Urinary bladder (tissue), 4 donors: ENCODE data around the gene PSMD3. TPM values are rescaled to one million over a fixed set of nuclear protein-coding genes. Genes with fewer than 3 reads are reported as not detected.

Experiments used
- DNase-seq: peaks from one replicate; pipeline ENCODE4 v3.0.0-alpha.2; 2015; ENCODE audit errors: extremely low spot score
- H3K27ac ChIP-seq: one replicate; pipeline ENCODE4 v1.5.1; 2013; ENCODE audit warnings: low read depth, mild to moderate bottlenecking, moderate library complexity
- H3K36me3 ChIP-seq: one replicate; pipeline ENCODE4 v1.6.1; 2013; ENCODE audit warnings: mild to moderate bottlenecking, moderate library complexity; ENCODE audit not compliant: insufficient read depth
- H3K4me1 ChIP-seq: one replicate; pipeline ENCODE4 v1.6.1; 2013; ENCODE audit warnings: mild to moderate bottlenecking, moderate library complexity; ENCODE audit not compliant: insufficient read depth
- H3K4me3 ChIP-seq: one replicate; pipeline ENCODE4 v1.5.1; 2013; ENCODE audit warnings: low read depth, low read length
- WGBS: extraction: QIAGEN DNeasy Blood & Tissue Kit; methylation state at CpG from one replicate; pipeline ENCODE4 v1.1.7; 2013; 5-methylcytosine and 5-hydroxymethylcytosine counted together
- polyA plus RNA-seq: library from polyadenylated mRNA; stranded (reverse); fragments of 200-250 nt; gene quantifications from one replicate; pipeline ENCODE4 v1.2.3, GENCODE V29; 2013
- total RNA-seq: library from RNA; depleted of rRNA; stranded (reverse); fragments of >200 nt; gene quantifications from one replicate; pipeline ENCODE4 v1.2.3, GENCODE V29; 2014
- donor health status: healthy with polysubstance abuse.
- donor health status: healthy.

PSMD3 gene
- total and polyA plus RNA-seq, 2 donors: 36.0 to 80.6 TPM

DNA sequence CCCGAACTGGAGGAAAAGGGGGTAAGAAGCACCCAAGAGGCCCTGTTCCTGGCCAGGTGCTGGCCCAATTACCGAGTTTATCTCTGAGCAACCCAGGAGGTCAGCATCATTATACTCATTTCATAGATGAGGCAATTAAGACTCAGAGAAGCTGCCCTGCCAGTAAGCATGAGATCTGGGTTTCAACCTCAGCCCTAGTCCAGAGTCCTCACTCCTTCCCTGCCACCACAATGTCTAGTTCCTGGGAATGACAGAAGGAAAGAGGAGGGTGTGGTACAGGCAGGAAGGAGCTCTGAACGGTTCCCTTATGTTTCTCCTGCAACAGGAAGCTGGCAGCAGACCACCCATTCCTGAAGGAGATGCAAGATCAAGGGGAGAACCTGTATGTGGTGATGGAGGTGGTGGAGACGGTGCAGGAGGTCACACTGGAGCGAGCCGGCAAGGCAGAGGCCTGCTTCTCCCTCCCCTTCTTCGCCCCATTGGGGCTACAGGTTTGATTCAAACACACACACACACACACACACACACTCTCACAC lies 10.4 kb upstream of the PSMD3 start:
- H3K36me3 ChIP-seq: no peaks in the 10 kb centered on the region
- WGBS: 69% methylated on average over 7 of the region's 7 CpGs
- H3K4me1 ChIP-seq: no peaks in the 10 kb centered on the region
- no peak overlapping the region for H3K27ac ChIP-seq
- H3K4me3 ChIP-seq: no peak overlapping the region
- DNase-seq: no peak

DNA sequence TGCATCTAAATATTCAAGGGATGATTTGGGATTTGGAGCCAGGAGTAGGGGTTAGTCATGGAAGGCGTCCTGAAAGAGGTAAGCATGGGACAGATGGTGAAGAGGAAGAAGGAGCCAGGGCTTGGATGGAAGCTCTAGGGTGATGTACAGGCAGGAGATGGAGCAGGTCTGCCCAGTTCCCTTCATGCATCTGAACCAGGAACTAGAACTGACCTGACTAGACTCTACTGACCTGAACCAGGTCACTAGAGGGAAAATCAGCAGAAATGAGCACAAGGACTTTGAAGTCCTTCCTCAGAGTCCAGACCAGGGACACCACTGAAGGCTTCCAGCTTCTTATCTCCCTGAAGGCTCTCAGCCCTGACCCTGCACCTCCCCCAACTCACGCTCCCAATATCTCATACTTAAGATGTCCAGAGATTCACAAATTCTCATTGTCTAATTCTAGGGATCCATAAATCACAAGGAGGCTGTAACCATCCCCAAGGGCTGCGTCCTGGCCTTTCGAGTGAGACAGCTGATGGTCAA lies 9.5 kb upstream of the PSMD3 start:
- Histone ChIP-seq H3K27ac (no peak overlapping the region), H3K36me3 (no peaks in the 10 kb centered on the region), H3K4me1 (no peaks in the 10 kb centered on the region), H3K4me3 (no peak overlapping the region)
- no peak for DNase-seq
- WGBS: 83% methylated on average over 4 of the region's 4 CpGs

DNA sequence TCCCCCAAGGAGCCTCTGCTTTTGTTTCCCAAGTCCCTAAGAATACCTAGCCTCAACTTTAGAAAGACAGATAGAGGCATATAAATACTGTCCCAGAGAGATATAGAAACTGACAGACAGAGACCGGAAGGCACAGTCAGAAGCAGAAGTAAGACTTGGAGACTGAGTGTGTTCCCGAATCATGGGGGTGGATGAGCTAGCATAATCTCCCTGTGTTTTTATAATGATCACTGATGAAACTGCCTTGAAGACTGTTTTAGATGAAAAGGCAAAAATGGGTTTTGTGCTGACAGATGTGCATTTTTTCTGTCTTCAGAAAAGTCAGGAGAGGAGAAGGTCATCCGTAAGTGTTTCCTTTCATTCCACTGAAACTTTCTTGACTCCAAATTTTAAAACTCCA lies 8.3 kb upstream of the PSMD3 start:
- no peaks in the 10 kb centered on the region for H3K36me3 ChIP-seq
- no peaks in the 10 kb centered on the region for H3K4me1 ChIP-seq
- no peak overlapping the region for H3K27ac ChIP-seq
- 24% methylated on average over 3 of the region's 3 CpGs for WGBS
- no peak overlapping the region for H3K4me3 ChIP-seq
- DNase-seq: no peak

DNA sequence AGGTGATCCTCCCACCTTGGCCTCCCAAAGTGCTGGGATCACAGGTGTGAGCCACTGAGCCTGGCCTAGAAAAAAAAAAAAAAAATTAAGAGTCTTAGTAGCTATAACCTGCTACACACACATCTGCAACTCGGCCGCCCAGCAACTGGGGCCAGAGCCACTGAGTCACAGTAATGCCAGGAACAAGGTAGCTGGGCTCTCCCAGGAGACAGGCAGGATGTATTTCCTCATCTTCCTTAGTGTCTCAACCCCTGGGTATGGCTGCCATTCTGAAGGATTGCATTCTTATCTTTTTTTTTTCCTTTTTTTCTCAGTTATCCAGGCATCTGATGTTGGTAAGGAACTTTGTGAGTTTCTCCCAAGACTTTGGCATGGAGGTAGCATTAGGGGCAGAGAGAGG lies 7.1 kb upstream of the PSMD3 start:
- 94% methylated on average over 2 of the region's 2 CpGs for WGBS
- H3K4me1 ChIP-seq: no peaks in the 10 kb centered on the region
- no peaks in the 10 kb centered on the region for H3K36me3 ChIP-seq
- H3K4me3 ChIP-seq: no peak overlapping the region
- no peak overlapping the region for H3K27ac ChIP-seq
- no peak for DNase-seq

DNA sequence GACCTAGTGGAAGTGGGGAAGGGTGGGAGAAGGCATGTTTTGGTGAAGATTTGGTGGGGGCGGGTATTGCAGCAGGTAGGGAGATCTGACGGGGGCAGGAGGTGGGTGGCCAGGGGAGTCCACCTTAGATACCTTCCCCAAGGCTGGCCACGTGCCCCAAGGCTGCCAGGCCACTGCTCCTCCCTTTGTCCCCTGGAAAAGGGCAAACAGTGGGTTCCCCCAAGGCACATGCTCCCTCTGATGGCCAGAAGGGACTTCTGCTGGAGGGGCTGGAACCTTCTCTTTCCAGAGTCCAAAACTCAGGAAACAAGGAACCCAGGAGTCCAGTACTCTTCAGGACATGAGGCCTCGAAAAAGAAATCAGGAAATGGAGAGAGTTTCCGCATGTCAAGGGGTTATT lies 6.2 kb upstream of the PSMD3 start:
- no peak for DNase-seq
- 84% methylated on average over 5 of the region's 5 CpGs for WGBS
- no peaks in the 10 kb centered on the region for H3K36me3 ChIP-seq
- H3K4me1 ChIP-seq: no peaks in the 10 kb centered on the region
- H3K27ac ChIP-seq: no peak overlapping the region
- no peak overlapping the region for H3K4me3 ChIP-seq

DNA sequence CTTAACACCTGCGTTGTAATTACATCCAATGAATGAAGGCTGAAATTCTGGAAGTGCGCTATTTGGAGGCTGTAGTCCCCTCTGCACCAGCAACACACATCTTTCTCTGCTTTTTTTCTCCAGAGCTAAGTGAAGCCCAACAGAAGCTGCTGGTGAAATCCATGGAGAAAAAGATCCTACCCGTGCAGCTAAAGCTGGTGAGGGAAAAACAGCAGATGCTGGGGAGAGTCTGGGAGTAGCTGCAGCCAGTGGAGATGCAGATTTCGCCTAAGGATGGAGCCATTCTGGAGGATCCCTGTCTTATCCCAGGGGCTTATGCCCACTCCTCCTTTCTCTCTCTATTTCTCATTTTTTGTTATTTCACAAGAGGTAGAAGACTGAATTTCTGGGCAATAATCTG lies 4.8 kb upstream of the PSMD3 start:
- no peak for DNase-seq
- Histone ChIP-seq H3K27ac (no peak overlapping the region), H3K36me3 (no peaks in the 10 kb centered on the region), H3K4me3 (no peak overlapping the region), H3K4me1 (no peaks in the 10 kb centered on the region)
- 70% methylated on average over 4 of the region's 4 CpGs for WGBS

DNA sequence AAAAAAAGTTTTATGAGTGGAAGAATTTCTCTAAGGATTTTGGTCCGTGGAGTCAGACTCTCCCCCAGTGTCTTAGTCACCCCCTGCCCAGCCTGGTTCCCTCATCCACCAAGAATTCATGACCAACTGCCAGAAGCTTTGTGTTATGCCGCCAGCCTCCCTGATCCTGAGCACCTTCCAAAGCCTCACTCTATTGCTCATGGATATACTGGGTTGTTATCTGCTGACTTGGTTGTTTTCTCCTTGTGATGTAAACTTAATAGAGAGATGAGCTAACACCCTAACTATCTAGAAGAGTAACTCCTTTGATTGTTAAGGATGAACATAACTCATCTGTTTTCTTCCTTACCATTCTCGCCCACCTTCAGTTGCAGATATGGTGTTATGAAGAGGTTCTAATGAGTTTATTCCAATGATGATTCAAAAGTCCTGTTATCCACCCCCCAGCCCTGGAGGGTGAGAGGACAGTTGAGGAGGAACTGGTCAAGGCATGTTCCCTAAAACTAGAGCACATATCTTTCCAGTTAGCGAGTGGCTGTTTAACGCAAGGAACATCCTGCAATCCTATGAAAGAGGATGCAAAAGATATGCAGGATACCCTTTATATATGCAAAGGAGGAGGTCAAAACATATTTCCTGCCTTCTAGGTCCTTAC lies 1.5 kb upstream of the PSMD3 start:
- Histone ChIP-seq H3K36me3 (no peaks in the 10 kb centered on the region), H3K4me1 (no peaks in the 10 kb centered on the region), H3K4me3 (no peak overlapping the region), H3K27ac (no peak overlapping the region)
- DNase-seq: no peak
- 49% methylated on average over 5 of the region's 5 CpGs for WGBS

DNA sequence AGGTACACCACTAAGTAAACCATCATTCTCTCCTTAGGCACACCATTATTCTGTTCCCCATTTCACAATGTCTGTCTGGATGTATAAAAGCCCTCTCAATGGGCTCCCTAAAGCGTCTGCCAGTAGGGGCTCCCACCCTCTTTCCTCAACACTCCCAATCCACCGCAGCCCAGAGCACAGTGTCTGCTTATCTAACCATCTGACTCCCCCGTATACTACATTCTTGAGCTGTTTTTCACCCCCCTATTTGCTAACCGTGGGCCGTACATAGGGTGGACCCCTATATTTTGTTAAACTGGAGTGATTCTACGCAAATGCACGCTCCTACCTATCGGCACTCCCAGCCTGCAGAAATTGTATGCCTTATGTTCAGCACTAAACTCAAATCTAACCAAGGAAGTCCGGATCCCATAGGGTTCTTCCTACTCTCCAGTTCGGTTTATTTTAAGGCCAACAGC lies 685 bp upstream of the PSMD3 start:
- peak overlapping the region; percentile 18 for H3K4me3 ChIP-seq
- peak; percentile 39 for DNase-seq
- 1% methylated on average over 10 of the region's 10 CpGs for WGBS
- no peaks in the 10 kb centered on the region for H3K36me3 ChIP-seq
- no peak overlapping the region for H3K27ac ChIP-seq
- no peaks in the 10 kb centered on the region for H3K4me1 ChIP-seq

DNA sequence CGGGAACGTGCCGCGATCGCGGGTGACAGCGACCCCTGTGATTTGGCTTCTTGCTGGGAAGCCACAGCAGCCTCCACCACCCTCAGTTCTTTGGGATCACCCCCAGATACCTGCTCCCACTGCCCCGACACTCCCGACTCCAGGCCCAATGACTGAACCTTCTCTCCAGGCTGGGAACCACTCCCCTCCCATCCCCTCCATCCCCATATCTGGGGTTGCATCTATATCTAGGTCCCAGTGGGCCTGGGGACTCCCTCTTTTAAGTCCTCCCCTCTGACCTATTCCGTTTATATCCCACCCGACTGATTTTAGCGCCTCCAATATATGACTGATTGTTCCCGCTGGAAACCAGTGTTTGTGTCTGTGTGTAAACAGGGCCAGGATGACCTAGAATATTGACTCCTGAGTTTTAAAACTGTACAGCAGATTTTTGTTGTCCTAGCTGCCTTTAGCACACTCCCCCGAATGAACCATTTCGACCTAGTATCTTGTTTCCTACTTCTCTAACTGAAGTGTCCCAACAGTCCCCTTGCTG lies 667 bp downstream of the PSMD3 start:
- DNase-seq: no peak
- Histone ChIP-seq H3K4me1 (no peaks in the 10 kb centered on the region), H3K27ac (peak overlapping the region; percentile 71), H3K4me3 (peak overlapping the region; percentile 93), H3K36me3 (no peaks in the 10 kb centered on the region)
- 2% methylated on average over 15 of the region's 15 CpGs for WGBS

DNA sequence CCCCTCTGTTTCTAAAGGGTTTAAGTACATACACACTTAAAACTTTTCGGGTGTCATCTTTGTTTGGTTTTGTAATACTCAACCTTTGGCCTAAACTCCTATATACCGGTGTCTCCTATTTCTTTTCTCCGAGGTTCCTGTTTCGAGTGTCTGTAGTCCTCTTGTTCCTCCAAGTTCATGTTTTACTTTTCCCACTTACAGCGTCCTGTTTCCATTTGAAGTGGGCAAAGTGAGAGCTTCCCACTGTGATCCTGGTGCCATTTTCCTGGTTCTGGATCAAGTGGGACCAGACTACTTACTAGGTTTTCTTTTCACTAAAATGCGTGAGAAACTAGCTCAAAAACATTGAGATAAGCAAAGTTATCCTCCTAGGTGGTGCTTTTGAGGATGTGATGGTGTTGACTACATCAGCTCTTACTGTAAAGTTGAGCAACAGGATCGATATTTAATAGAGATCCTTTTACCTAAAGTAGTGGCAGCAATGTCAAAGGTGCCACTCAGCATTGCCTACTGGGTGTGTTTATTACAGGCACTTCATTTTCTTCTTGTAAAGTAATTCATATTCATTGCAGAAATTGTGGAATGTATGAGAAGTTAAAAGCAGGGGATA lies 1.3 kb downstream of the PSMD3 start:
- Histone ChIP-seq H3K4me3 (peak overlapping the region; percentile 93), H3K36me3 (peaks cover 3% of the 10 kb centered on the region), H3K27ac (no peak overlapping the region), H3K4me1 (no peaks in the 10 kb centered on the region)
- no peak for DNase-seq
- WGBS: 30% methylated on average over 7 of the region's 7 CpGs

DNA sequence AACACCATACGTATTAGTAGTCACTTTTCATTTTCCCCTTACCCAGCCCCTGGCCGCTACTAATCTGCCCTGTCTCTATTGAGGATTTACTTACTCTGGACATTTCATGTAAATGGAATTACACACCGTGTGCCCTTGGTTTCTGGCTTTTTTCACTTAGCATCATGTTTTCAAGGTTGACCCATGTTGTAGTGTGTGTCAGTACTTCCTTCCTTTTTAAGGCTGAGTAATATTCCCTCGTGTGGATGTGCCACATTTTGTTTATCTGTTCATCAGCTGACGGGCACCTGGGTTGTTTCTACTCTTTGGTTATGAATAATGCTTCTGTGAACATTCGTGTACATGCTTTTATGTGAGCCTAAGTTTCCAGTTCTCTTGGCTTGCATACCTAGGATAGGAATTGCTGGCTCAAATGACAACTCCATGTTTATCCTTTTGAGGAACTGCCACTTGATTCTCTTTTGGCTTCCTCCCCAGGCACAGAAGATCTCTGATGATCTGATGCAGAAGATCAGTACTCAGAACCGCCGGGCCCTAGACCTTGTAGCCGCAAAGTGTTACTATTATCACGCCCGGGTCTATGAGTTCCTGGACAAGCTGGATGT lies 7.7 kb downstream of the PSMD3 start:
- WGBS: 88% methylated on average over 11 of the region's 11 CpGs
- Histone ChIP-seq H3K4me3 (no peak overlapping the region), H3K4me1 (no peaks in the 10 kb centered on the region), H3K36me3 (peaks cover 9% of the 10 kb centered on the region), H3K27ac (no peak overlapping the region)
- no peak for DNase-seq

DNA sequence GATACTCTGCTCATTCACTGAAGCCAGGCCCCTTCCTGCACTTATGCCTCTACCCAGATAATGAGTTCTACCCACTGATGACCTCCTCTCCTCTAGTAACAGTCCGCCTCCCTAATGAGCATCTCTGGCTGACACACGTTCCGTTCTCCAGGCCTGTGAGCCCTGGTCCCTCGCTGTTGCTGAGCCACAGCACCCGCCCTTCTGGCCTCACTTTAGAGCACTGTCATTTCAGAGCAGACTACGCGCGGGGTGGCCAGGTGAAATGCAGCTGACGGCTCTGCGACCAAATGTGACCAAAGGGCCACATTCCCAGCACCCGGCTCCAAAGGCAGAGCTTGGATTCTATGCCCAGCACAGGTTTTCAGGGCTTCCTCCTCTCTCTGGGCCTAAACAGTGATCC lies 13.8 kb downstream of the PSMD3 start:
- WGBS: 94% methylated on average over 11 of the region's 11 CpGs
- Histone ChIP-seq H3K4me1 (no peaks in the 10 kb centered on the region), H3K27ac (no peak overlapping the region), H3K4me3 (no peak overlapping the region), H3K36me3 (peaks cover 6% of the 10 kb centered on the region)
- no peak for DNase-seq

DNA sequence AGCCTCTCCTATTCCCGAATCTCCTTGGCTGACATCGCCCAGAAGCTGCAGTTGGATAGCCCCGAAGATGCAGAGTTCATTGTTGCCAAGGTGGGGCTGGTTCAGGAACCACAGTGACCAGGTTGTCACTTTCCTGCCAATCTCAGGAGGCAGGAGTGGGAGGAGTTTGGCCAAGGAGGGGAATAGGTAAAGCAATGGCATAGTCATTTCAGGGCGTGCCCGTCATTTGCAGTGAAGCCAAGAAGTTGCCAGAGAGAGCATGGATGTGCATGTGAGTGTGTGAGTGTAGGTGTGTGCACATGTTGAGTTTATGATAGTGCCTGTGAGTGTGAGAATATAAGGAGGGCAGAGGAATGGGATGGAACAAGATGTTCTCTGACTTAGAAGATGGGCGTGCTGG lies 14.8 kb downstream of the PSMD3 start:
- Histone ChIP-seq H3K36me3 (peaks cover 4% of the 10 kb centered on the region), H3K27ac (no peak overlapping the region), H3K4me3 (no peak overlapping the region), H3K4me1 (no peaks in the 10 kb centered on the region)
- no peak for DNase-seq
- WGBS: 94% methylated on average over 6 of the region's 6 CpGs

DNA sequence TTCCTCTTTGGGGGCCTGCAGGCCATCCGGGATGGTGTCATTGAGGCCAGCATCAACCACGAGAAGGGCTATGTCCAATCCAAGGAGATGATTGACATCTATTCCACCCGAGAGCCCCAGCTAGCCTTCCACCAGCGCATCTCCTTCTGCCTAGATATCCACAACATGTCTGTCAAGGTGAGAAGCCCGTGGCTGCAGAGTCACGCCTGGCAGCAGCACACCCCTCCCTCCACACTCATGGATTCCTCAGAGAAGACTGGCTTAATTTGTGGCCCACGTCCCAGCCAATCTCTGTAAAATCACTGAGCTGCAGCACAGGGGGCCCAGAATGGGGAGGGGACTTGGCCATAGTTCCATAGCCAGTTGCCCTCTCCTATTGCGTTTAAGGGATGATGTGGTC lies 15.6 kb downstream of the PSMD3 start:
- H3K4me1 ChIP-seq: no peaks in the 10 kb centered on the region
- DNase-seq: no peak
- H3K36me3 ChIP-seq: peaks cover 4% of the 10 kb centered on the region

More for the DNA sequence above, 15.6 kb downstream of the PSMD3 start:
- H3K27ac ChIP-seq: no peak overlapping the region
- no peak overlapping the region for H3K4me3 ChIP-seq
- 54% methylated on average over 8 of the region's 8 CpGs for WGBS
